GM23248 (cell line): Measurements from ENCODE around the gene RBM45.

Experiments
- EZH2 ChIP-seq: fragments of 200-600 bp; sonication (generic); IDR thresholded peaks from 2 replicates; pipeline ENCODE4 v1.6.1; 2018; ENCODE audit warnings: antibody characterized with exemption, mild to moderate bottlenecking; ENCODE audit not compliant: insufficient read depth, poor library complexity, severe bottlenecking
- EZH2phosphoT487 ChIP-seq: fragments of 200-600 bp; sonication (generic); IDR thresholded peaks from 2 replicates; pipeline ENCODE4 v1.6.1; 2018; ENCODE audit warnings: antibody characterized with exemption, moderate library complexity, mild to moderate bottlenecking, low read depth; ENCODE audit not compliant: insufficient read depth

GRCh38 chr2:178075006-178075326 is 37.3 kb upstream of the RBM45 start:
- TF ChIP-seq EZH2 (no peak), EZH2phosphoT487 (no peak)
